GM18519 (cell line): Measurements from ENCODE around the gene PPP1R3C.

Experiments used
- ATAC-seq: cut with Tn5 transposase; IDR thresholded peaks from one replicate; pipeline ENCODE4 v1.9.1; 2021; ENCODE audit warnings: mild to moderate bottlenecking, moderate library complexity; ENCODE audit not compliant: unreplicated experiment, low FRiP score

Gene PPP1R3C

GRCh38 chr10:91602868-91603568 is 29.9 kb downstream of the PPP1R3C start:
- no peak for ATAC-seq

DNA sequence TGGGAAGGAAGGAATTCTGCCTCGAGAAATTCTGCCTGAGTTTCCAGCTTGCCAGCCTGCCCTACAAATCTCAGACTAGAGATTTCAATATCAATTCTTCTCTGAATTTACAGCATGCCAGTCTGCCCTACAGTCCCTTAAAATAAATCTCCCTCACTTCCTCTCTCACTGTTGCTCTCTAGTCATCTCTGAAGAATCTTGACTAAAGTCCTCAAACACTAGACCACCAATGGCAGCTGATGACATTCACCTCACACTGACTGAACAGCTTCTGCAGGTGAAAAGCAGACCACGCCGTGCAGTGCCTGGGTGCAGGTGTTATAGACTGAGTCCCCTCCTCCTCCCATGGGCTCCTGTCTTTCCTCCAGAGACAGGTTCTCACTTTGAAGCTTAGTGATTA is 30.4 kb downstream of the PPP1R3C start:
- ATAC-seq, result no peak

DNA sequence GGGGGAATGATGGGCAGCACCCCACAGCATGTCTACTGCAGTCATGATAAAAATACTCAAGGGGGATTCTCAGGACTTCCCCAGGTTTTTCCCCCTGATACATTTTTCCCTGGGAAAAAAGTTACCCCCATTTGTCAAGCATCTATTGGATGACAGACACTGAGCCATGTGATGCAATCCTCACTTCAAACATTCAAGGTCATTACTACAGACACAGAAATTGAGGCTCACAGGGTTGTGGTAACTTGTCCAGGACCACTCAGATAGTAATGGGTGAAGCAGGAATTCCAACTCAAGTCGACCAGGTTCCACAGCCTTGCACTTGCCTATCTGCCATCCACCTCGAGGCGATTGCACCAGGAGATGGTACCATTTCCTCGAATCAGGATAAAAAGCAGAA is 31.7 kb downstream of the PPP1R3C start:
- no peak for ATAC-seq

DNA sequence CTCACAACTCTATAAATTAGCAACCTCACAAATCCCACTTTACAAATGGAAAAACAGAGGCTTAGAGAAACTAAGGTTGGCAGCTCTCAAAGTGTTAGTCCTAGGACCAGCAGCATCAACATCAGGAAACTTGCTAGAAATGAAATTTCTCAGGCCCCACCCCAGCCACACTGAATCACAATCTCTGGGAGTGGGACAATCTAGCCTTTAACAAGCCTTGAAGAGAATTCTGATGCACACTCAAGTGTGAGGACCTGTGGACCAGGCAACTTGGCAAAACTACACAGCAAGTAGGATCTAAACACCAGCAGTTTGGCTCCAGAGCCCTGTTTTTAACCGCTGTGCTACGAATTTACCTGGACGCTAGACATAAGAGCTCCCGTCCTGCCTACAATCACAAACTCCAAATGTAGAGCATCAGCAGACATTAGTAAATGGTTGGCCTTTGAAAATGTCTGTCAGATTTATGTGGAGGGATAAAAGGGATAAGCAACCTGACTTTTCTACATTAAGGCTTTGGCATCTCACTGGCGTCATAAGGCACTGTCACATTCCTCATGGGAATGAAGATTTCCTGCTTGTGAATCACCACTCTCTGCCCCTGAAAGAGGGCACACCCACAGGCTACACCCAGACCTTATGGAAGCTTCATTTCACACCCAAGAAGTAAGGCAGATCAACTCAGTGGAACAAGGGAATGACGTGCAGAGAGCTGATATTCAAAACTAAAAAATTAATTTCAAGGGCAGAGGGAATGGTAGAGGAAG is 34.5 kb downstream of the PPP1R3C start:
- ATAC-seq, result no peak

DNA sequence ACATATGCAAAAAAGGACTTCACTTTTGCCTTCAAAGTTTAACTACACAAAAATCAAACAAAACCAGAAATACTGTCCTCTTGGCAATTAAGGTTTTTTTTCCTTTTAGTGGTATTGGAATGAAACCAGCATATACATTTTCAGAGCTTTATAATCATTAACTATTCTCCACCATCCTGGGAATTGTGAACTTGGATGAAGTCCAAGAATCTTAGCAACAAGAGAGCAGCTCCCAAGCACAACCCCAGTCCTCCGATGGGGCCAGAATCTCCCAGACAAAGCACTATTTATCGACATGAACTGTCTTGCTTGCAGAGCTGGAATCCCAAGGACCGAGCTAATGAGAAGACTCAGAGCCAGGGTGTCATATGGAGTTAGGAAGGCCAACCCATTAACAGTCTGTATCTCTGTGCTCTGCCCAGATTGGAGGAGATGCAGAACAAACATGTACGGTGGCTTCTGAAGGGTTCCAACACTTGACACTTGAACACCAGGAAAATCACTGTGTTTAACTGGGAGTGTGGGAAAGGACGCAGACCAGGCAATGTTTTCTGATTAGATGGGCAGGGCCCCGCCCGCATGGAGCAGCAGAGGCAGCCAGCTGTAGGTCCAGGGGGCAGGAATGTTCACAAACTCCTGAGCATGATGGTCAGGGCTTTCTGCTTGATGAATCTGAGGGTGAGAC is 35.5 kb downstream of the PPP1R3C start:
- ATAC-seq, result no peak

GRCh38 chr10:91596825-91597196 is 36.1 kb downstream of the PPP1R3C start:
- ATAC-seq, result no peak

DNA sequence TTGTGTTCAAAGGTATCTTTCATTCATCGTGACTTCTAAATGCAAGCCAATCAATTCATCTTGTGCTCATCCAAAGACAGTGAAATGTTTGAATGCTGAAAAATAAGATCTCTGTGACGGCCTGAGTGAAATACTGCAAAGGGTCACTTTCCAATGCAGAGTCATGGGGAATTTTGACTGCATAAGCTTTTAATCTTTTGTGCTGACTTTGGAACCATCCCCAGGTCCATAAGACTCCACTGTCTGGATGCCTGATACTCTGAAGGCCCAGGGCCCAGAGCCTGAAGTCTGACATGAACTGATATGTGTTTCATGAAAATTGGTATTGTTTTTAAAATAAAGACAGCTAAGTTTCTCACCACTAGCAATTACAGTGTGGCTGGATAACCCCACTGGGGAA is 39.0 kb downstream of the PPP1R3C start:
- no peak for ATAC-seq

- no peak for ATAC-seq
Measured at GRCh38 chr10:91593366-91593765, 39.5 kb downstream of the PPP1R3C start.

DNA sequence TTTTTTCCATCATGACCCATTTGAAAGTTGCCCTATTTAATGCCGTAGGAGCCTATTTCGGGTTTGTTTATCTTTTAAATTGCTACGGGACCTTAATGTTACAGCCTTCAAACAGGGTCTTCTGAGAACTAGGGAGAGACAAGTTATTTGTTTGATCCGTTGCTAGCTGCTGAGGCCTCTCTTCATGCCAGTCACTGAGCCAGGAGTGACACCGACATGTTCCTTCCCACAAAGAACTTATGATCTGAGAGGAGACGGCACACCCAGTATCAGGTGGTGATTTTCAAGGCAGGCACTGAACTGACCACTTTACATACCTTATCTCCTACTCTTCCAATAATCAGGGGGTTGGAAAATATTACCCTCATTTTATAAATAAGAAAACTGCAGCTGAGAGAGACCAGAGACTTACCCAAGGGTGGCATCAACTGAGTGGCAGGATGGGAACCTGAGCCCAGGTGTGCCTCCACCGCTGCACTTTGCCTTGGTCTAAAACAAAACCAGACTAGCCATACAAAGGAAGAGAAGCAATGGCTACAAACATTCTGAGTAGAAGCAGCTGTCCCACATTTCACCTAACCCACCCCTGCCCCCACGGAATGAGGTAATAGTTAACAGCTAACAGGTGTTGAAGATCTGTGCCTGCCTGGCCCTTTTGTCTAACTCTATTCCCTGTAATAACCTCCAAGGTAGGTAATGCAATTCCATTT is 40.5 kb downstream of the PPP1R3C start:
- no peak for ATAC-seq

- no peak for ATAC-seq
Measured at GRCh38 chr10:91591797-91592174, 41.1 kb downstream of the PPP1R3C start.

- no peak for ATAC-seq
Measured at GRCh38 chr10:91590904-91591796, 41.7 kb downstream of the PPP1R3C start.

DNA sequence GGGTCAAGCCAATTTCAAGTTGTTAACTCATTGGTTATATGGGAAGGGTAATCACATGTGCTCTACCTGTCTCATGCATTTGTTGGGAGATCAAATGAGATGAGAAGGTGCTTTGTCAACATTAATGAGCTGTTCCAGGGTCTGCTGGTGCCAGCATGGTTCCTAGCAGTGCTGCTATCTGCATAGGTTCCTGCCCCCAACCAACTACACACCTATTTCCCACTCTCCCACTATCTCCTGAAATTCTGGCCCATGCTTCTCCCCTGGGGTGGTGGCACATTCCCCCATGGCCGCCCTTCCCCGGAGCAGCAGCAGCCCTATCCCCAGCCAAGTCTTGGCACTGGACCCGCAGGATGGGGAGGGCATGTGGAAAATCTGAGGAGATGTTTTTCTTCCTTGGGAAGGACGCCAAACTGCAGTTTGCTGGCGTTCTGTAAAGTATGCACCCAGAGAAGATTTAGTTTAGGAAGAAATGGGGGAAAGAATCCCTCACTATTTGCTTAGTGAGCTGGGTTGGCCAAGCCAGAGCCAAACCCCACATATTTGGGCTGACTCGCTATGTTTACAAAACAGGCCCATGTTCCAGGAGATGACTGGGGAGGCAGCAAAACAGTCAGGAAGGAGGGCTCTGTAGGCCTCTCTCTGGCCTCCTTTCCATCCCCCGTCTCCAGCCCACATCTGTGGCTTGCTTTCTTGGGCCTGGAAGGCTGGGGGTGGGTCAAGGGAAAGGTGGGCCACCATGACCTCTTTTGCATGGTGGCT is 42.5 kb downstream of the PPP1R3C start:
- no peak for ATAC-seq

DNA sequence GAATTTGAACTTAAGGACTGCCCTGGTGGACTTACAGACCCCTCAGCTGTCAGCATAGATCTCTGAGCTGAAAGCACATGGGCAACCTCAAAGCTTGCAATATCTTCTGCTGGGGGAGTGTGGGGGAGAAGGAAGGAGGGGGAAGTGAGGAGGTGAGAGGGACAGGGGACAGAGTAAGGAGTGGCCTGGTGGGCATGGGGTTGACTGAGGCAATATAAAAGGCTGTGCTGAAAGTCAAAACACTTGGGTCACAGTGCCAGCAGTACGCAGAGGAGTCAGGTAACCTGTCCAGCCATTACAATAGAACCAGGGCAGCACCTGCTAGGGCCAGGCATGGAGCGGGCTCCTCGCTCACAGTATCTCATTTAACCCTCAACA is 43.2 kb downstream of the PPP1R3C start:
- no peak for ATAC-seq

DNA sequence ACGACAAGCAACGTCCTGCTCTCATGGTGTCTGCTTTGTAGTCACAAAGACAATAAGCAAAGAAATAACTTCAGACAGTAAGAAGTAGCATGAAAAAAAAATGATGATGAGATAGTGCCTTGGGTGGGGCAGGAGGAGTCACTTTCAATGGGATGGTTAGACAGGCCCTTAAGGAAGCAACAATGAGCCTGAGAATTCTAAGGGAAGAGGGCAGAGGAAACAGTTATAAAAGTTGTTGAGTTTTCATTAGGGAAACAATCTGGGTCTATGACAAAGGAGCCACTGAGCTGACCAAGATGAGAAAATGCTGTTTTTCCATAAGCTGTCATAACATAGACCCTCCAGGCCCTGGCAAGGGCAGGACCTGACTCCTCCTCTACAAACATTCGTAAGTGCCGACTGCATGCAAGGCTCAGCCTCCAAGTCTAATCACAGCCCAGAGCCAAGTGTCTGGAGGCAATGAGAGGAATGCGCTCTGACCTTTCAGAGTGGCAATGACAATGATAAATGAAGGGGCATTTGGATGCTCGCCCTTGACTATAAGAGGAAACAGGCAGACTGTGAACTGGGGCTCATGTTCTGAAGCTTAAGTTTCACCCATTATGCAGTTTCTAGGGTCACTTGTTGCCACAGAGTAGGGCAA is 43.7 kb downstream of the PPP1R3C start:
- ATAC-seq, result no peak

DNA sequence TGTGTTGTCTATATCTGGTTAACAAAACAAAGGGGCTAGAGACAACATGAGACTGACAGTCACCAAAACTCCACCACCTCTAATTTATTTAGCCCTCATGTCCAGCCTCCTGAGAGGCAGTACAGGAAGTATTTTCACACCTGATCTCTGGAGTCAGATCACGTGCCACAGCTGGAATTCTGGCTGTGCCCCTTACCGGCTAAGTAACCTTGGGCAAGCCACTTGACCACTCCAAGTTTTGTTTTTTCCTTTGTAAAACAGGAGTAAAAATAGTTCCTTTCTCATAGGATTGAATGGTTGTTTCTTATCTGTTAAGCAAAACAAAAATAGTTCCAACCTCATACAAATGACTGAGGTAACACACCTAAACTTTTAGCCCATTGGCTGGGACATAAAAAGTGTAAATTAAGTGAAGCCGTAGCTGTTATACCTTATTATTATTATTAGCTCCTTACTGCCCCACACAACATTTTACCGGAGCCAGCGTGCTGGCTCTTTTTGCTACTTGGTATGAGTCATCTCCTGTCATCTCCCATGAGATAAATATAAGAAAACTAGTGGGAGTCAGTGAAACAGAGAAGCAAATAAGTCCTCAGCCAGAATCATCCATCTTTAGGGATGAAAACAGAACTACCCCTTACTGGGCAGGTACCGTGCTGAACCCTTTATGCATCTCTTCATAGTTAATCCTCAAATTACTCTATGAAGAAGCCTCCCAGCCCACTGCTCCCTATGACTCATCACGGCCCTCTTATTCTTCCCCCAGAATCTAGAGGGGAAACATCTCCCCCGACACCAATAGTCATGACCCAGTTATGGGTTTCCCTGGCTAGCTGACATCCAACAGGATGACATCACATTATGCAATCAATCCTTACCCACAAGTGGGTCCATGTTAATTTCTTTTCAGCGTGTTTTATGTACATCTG is 44.9 kb downstream of the PPP1R3C start:
- no peak for ATAC-seq

DNA sequence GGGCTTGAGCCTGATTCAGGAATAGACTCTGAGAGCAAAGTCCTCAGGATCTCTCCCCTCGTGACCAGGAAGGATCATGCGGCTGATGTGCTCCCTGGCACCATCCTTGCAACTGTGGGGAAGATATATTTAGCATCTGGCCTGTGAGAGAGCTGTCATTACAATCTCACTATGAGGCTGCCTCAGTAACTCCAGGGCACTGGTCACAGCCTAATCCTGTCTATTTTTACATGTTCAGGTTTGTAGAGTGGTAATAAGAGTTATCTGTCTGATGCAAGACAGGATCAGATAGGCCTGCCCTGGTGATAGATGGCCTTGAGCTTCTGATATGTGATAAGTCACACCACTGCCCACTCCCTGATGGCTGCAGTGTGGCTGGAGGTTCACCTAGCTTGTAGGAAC is 50.7 kb downstream of the PPP1R3C start:
- no peak for ATAC-seq

DNA sequence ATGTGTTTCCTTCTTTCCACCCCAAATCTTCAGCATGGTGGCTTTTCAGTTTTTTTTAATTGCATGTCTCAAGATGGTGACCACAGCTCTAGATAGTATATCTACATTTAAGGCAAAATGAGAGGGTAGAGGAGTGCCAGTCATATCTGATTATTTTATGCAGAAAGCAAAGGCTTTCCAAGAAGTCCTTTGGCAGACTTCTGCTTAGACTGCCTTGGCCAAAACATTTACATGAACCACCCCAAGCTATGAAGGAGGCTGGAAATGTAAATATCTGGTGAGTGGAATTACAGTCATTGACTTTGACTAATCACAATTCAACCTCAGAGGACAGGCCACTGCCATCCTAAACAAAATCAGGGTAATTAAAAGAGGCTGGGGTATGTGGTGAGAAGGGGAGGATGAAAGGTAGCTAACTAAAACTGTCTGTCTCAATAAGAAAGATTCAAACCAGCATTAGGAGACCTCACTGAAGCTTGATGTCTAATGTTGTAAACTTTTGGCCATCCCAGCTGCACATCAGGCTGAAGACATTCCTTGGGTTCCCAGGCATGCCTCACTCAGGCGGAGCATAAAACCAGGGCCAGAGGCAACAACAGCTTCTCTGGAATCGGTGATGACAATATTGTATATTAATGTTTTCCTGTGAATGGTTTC is 53.4 kb downstream of the PPP1R3C start:
- no peak for ATAC-seq
